H9 (cell line): ENCODE results near the gene PHKG2. TPM values are rescaled to one million over a fixed set of nuclear protein-coding genes. Genes with fewer than 3 reads are reported as not detected.

Source experiments
- DNase-seq: peaks from one replicate; pipeline ENCODE4 v3.0.0-alpha.2; 2017
- H2AFZ ChIP-seq: one replicate; pipeline ENCODE4 v1.6.1; 2013; ENCODE audit warnings: mild to moderate bottlenecking, low read length, control low read depth, moderate library complexity
- H2AK5ac ChIP-seq: 2 replicates; pipeline ENCODE4 v1.6.1; 2013; ENCODE audit warnings: low read length, control low read depth, mixed read lengths; ENCODE audit not compliant: insufficient read length
- H2BK120ac ChIP-seq: one replicate; pipeline ENCODE4 v1.6.1; 2013; ENCODE audit warnings: low read depth, mild to moderate bottlenecking, low read length, control low read depth, inconsistent platforms; ENCODE audit not compliant: poor library complexity, severe bottlenecking
- H2BK12ac ChIP-seq: 2 replicates; pipeline ENCODE4 v1.6.1; 2013; ENCODE audit warnings: low read length, control low read depth, mixed read lengths, low read depth; ENCODE audit not compliant: insufficient read length
- H2BK15ac ChIP-seq: 2 replicates; pipeline ENCODE4 v1.6.1; 2013; ENCODE audit warnings: low read depth, low read length, control low read depth
- H2BK20ac ChIP-seq: one replicate; pipeline ENCODE4 v1.6.1; 2013; ENCODE audit warnings: low read depth, mild to moderate bottlenecking, low read length, control low read depth, inconsistent platforms; ENCODE audit not compliant: poor library complexity, severe bottlenecking
- H2BK5ac ChIP-seq: 2 replicates; pipeline ENCODE4 v1.6.1; 2013; ENCODE audit warnings: low read length, control low read depth, mixed read lengths; ENCODE audit not compliant: insufficient read length
- H3K14ac ChIP-seq: 2 replicates; pipeline ENCODE4 v1.6.1; 2013; ENCODE audit warnings: low read length, control low read depth; ENCODE audit not compliant: insufficient read depth
- H3K18ac ChIP-seq: 2 replicates; pipeline ENCODE4 v1.6.1; 2013; ENCODE audit warnings: low read depth, mild to moderate bottlenecking, mixed read lengths, low read length, control low read depth; ENCODE audit not compliant: insufficient read length
- H3K23ac ChIP-seq: 2 replicates; pipeline ENCODE4 v1.6.1; 2013; ENCODE audit warnings: low read length, control low read depth, mixed read lengths, low read depth; ENCODE audit not compliant: insufficient read length
- H3K23me2 ChIP-seq: 2 replicates; pipeline ENCODE4 v1.6.1; 2013; ENCODE audit warnings: low read depth, mild to moderate bottlenecking, mixed read lengths, low read length, control low read depth; ENCODE audit not compliant: insufficient read length, poor library complexity, severe bottlenecking
- H3K27ac ChIP-seq: 2 replicates; pipeline ENCODE4 v1.5.1; 2013; ENCODE audit warnings: low read length, control low read depth, mixed read lengths, low read depth; ENCODE audit not compliant: insufficient read length
- H3K27me3 ChIP-seq: 2 replicates; pipeline ENCODE4 v1.6.1; 2013; ENCODE audit warnings: low read length, control low read depth, inconsistent platforms; ENCODE audit not compliant: insufficient read depth
- H3K4ac ChIP-seq: 2 replicates; pipeline ENCODE4 v1.6.1; 2013; ENCODE audit warnings: low read depth, mild to moderate bottlenecking, control low read depth, inconsistent platforms, low read length, moderate library complexity
- H3K4me1 ChIP-seq: 2 replicates; pipeline ENCODE4 v1.6.1; 2013; ENCODE audit warnings: low read length, control low read depth, inconsistent platforms; ENCODE audit not compliant: insufficient read depth
- H3K4me2 ChIP-seq: 2 replicates; pipeline ENCODE4 v1.6.1; 2013; ENCODE audit warnings: low read length, control low read depth, mixed read lengths; ENCODE audit not compliant: insufficient read length, insufficient read depth
- H3K56ac ChIP-seq: 2 replicates; pipeline ENCODE4 v1.6.1; 2013; ENCODE audit warnings: low read depth, mild to moderate bottlenecking, mixed read lengths, low read length, control low read depth; ENCODE audit not compliant: insufficient read length
- H3K79me1 ChIP-seq: 2 replicates; pipeline ENCODE4 v1.6.1; 2013; ENCODE audit warnings: low read depth, mild to moderate bottlenecking, moderate library complexity, low read length, control low read depth, inconsistent platforms; ENCODE audit not compliant: insufficient read depth, poor library complexity, severe bottlenecking
- H3K79me2 ChIP-seq: 2 replicates; pipeline ENCODE4 v1.6.1; 2013; ENCODE audit warnings: low read length, control low read depth, inconsistent platforms; ENCODE audit not compliant: insufficient read depth
- H3K9ac ChIP-seq: 2 replicates; pipeline ENCODE4 v1.6.1; 2013; ENCODE audit warnings: low read length, control low read depth, mixed read lengths; ENCODE audit not compliant: insufficient read length; ENCODE audit errors: extremely low read depth
- H3K9me3 ChIP-seq: one replicate; pipeline ENCODE4 v1.6.1; 2013; ENCODE audit warnings: low read depth, low read length, inconsistent platforms; ENCODE audit not compliant: control insufficient read depth
- H3T11ph ChIP-seq: one replicate; pipeline ENCODE4 v1.6.1; 2013; ENCODE audit warnings: mild to moderate bottlenecking, low read length, control low read depth, inconsistent platforms
- H4K20me1 ChIP-seq: one replicate; pipeline ENCODE4 v1.6.1; 2013; ENCODE audit not compliant: control insufficient read depth, insufficient read length, insufficient read depth
- H4K5ac ChIP-seq: 2 replicates; pipeline ENCODE4 v1.6.1; 2013; ENCODE audit warnings: low read depth, mild to moderate bottlenecking, mixed read lengths, low read length, control low read depth; ENCODE audit not compliant: insufficient read length
- H4K8ac ChIP-seq: replicated peaks from 2 replicates; pipeline ENCODE4 v1.6.1; 2013; ENCODE audit warnings: low read length, control low read depth, mixed read lengths, low read depth; ENCODE audit not compliant: insufficient read length
- H4K91ac ChIP-seq: 2 replicates; pipeline ENCODE4 v1.6.1; 2013; ENCODE audit warnings: low read depth, mild to moderate bottlenecking, moderate library complexity, mixed read lengths, low read length, control low read depth; ENCODE audit not compliant: insufficient read length
- H3K27ac Mint-ChIP-seq, 3 experiments: 2 replicates in 2 of 3; 3 replicates in 1 of 3; pipeline ENCODE4 v1.8.0; 2020 to 2021; ENCODE audit warnings: mixed read lengths in 3 of 3, mild to moderate bottlenecking in 1 of 3, moderate library complexity in 1 of 3
- H3K27me3 Mint-ChIP-seq: 2 replicates; pipeline ENCODE4 v1.8.0; 2021; ENCODE audit warnings: low read depth, mild to moderate bottlenecking, moderate library complexity, mixed read lengths
- H3K36me3 Mint-ChIP-seq, 3 experiments: 2 replicates in 2 of 3; 3 replicates in 1 of 3; pipeline ENCODE4 v1.8.0; 2020 to 2021; ENCODE audit warnings: low read depth in 3 of 3, mixed read lengths in 3 of 3; ENCODE audit not compliant: insufficient read depth in 1 of 3
- H3K4me1 Mint-ChIP-seq, 2 experiments: 2 replicates each; pipeline ENCODE4 v1.8.0; 2020; ENCODE audit warnings: mixed read lengths in 2 of 2
- H3K4me3 Mint-ChIP-seq, 2 experiments: 2 replicates in 1 of 2; 3 replicates in 1 of 2; pipeline ENCODE4 v1.8.0; 2020 to 2021; ENCODE audit warnings: mild to moderate bottlenecking in 2 of 2, mixed read lengths in 2 of 2, moderate library complexity in 1 of 2
- H3K9me3 Mint-ChIP-seq, 2 experiments: 2 replicates in 1 of 2; 3 replicates in 1 of 2; pipeline ENCODE4 v1.8.0; 2020; ENCODE audit warnings: mild to moderate bottlenecking in 2 of 2, mixed read lengths in 2 of 2, moderate library complexity in 1 of 2
- WGBS: extraction: QIAGEN DNeasy Blood & Tissue Kit; methylation state at CpG from one replicate; pipeline ENCODE4 v1.1.7; 2013; ENCODE audit warnings: missing lambda C conversion rate, low lambda C conversion rate, mixed read lengths; ENCODE audit not compliant: insufficient read length; ENCODE audit errors: extremely low coverage; 5-methylcytosine and 5-hydroxymethylcytosine counted together
- total RNA-seq: library from RNA; stranded (reverse); gene quantifications from 2 replicates; pipeline ENCODE4 v1.2.1, GENCODE V29; 2021
- TF ChIP-seq, protein P1 (sequence below): fragments of 200-600 bp; sonication (generic); conservative IDR thresholded peaks from 3 replicates; pipeline ENCODE4 v1.8.0; 2021; ENCODE audit warnings: antibody characterized with exemption, mild to moderate bottlenecking

The PHKG2 gene
- total RNA-seq, 1 experiment from 2014 or later, result 46.6 TPM

- Histone ChIP-seq H3K14ac (no peak overlapping the region), H2AFZ (no peak overlapping the region), H3T11ph (no peak overlapping the region), H2BK20ac (no peak overlapping the region), H3K18ac (no peak overlapping the region), H4K8ac (no peak overlapping the region), H3K56ac (no peak overlapping the region), H3K4me1 (no peaks in the 10 kb centered on the region), H3K23ac (no peak overlapping the region), H4K20me1 (no peaks in the 10 kb centered on the region), H4K91ac (no peak overlapping the region), H3K4ac (no peak overlapping the region), H3K23me2 (peaks cover 5% of the 10 kb centered on the region), H3K27ac (no peak overlapping the region), H2BK15ac (no peak overlapping the region), H3K79me1 (peaks cover 2% of the 10 kb centered on the region), H3K9me3 (no peaks in the 10 kb centered on the region), H4K5ac (no peak overlapping the region), H3K4me2 (no peak overlapping the region), H3K9ac (no peak overlapping the region), H2BK12ac (no peak overlapping the region), H2AK5ac (no peak overlapping the region), H2BK5ac (no peak overlapping the region), H3K79me2 (peaks cover 4% of the 10 kb centered on the region; the same call in 1 of the 2 replicates), H2BK120ac (no peak overlapping the region), H3K27me3 (no peaks in the 10 kb centered on the region)
- Mint-ChIP-seq H3K36me3 (peaks cover 6 to 52% (median 34%) of the 10 kb centered on the region in 3 experiments; a peak in 6 of 7 replicates), H3K4me3 (no peak overlapping the region), H3K27ac (no peak overlapping the region), H3K4me1 (peaks cover 7 to 17% of the 10 kb centered on the region in 2 experiments), H3K27me3 (no peaks in the 10 kb centered on the region), H3K9me3 (peaks cover 0 to 1% of the 10 kb centered on the region in 2 experiments; a peak in 1 of 5 replicates)
- TF ChIP-seq, protein P1, sequence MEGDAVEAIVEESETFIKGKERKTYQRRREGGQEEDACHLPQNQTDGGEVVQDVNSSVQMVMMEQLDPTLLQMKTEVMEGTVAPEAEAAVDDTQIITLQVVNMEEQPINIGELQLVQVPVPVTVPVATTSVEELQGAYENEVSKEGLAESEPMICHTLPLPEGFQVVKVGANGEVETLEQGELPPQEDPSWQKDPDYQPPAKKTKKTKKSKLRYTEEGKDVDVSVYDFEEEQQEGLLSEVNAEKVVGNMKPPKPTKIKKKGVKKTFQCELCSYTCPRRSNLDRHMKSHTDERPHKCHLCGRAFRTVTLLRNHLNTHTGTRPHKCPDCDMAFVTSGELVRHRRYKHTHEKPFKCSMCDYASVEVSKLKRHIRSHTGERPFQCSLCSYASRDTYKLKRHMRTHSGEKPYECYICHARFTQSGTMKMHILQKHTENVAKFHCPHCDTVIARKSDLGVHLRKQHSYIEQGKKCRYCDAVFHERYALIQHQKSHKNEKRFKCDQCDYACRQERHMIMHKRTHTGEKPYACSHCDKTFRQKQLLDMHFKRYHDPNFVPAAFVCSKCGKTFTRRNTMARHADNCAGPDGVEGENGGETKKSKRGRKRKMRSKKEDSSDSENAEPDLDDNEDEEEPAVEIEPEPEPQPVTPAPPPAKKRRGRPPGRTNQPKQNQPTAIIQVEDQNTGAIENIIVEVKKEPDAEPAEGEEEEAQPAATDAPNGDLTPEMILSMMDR, result no peak
- DNase-seq, result no peak
- no CpG with 5 or more reads among the region's 9 CpGs for WGBS
Measured at GRCh38 chr16:30746638-30747175, 1.5 kb upstream of the PHKG2 start.
